ENCODE data around the gene PIGU. TPM values are rescaled to one million over a fixed set of nuclear protein-coding genes. Genes with fewer than 3 reads are reported as not detected.
"Not testable (repeated sequence)": the region's sequence is repeated elsewhere in the genome, so short reads cannot be mapped to it uniquely, and the experiment has no call there.

PIGU gene
- total RNA-seq, 2 experiments from 2014 or later: 17.0 to 19.1 TPM

DNA sequence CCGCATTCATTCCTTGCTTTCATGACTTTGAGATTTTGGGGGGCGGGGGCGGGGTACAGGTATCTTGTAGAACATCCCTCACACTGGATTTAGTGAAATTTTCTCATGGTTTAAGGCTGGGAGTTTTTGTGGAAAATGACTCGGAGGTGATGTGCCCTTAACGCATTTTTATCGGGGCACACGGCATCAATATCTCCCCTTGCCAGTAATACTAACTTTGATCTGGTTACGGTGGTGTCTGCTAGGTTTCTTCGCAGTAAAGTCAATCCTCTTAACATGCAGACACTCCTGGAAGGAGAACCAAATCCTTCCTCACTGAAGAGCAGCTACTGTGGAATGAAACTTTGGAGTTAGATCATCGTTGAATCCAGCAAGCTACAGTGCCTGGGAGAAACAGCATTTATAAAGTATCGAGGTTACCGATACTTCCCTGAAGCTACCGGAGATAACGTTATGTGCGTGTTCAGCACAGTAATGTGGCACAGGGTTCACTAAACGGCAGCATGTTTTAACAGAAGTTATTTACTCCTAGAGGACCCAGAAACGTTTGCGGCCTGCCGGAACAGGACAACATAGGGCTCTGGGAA is 161.9 kb downstream of the PIGU start:
- H3K4me1 Mint-ChIP-seq: peaks cover 22% of the 10 kb centered on the region
- DNase-seq (no peak), ATAC-seq (ENCODE audit: low read depth) (no peak)
- H3K4me3 Mint-ChIP-seq: peak overlapping the region; percentile 98
- peaks cover 3% of the 10 kb centered on the region for H3K36me3 Mint-ChIP-seq
- no peaks in the 10 kb centered on the region for H3K27me3 Mint-ChIP-seq
- no peaks in the 10 kb centered on the region for H3K9me3 Mint-ChIP-seq
- POLR2A ChIA-PET: interaction anchor here (0.6 to 3.4 kb wide), 9 partner anchors 16 to 403 kb away, joined by 3 to 29 read pairs (median 6); partner anchors contain the start of genes AHCY, EIF2S2 and ITCH
- H3K27ac Mint-ChIP-seq: peak overlapping the region; percentile 96

GRCh38 chr20:34514034-34514433 is 162.9 kb downstream of the PIGU start:
- H3K4me3 Mint-ChIP-seq; H3K27me3 Mint-ChIP-seq; DNase-seq; H3K9me3 Mint-ChIP-seq; ATAC-seq (ENCODE audit: low read depth); POLR2A ChIA-PET; H3K36me3 Mint-ChIP-seq: not testable (repeated sequence)
- H3K4me1 Mint-ChIP-seq: peaks cover 23% of the 10 kb centered on the region
- H3K27ac Mint-ChIP-seq: peak overlapping the region; percentile 34

GRCh38 chr20:34512955-34513419 is 163.9 kb downstream of the PIGU start:
- H3K27ac Mint-ChIP-seq: no peak overlapping the region
- no peak overlapping the region for H3K4me3 Mint-ChIP-seq
- H3K4me1 Mint-ChIP-seq: peaks cover 17% of the 10 kb centered on the region
- POLR2A ChIA-PET: no interaction called here
- H3K27me3 Mint-ChIP-seq: no peaks in the 10 kb centered on the region
- ATAC-seq (ENCODE audit: low read depth) (no peak), DNase-seq (no peak)
- no peaks in the 10 kb centered on the region for H3K9me3 Mint-ChIP-seq
- peaks cover 5% of the 10 kb centered on the region for H3K36me3 Mint-ChIP-seq

GRCh38 chr20:34512266-34512954 is 164.5 kb downstream of the PIGU start:
- POLR2A ChIA-PET: no interaction called here
- Mint-ChIP-seq H3K27ac (no peak overlapping the region), H3K27me3 (no peaks in the 10 kb centered on the region), H3K4me1 (peaks cover 14% of the 10 kb centered on the region), H3K36me3 (peaks cover 5% of the 10 kb centered on the region), H3K4me3 (no peak overlapping the region), H3K9me3 (no peaks in the 10 kb centered on the region)
- no peak for ATAC-seq (ENCODE audit: low read depth)
- no peak for DNase-seq

GRCh38 chr20:34511891-34512265 is 165.0 kb downstream of the PIGU start:
- no peak overlapping the region for H3K27ac Mint-ChIP-seq
- H3K9me3 Mint-ChIP-seq: no peaks in the 10 kb centered on the region
- no peak overlapping the region for H3K4me3 Mint-ChIP-seq
- H3K27me3 Mint-ChIP-seq: no peaks in the 10 kb centered on the region
- H3K36me3 Mint-ChIP-seq: peaks cover 5% of the 10 kb centered on the region
- peaks cover 14% of the 10 kb centered on the region for H3K4me1 Mint-ChIP-seq
- DNase-seq (no peak), ATAC-seq (ENCODE audit: low read depth) (no peak)
- POLR2A ChIA-PET: no interaction called here

DNA sequence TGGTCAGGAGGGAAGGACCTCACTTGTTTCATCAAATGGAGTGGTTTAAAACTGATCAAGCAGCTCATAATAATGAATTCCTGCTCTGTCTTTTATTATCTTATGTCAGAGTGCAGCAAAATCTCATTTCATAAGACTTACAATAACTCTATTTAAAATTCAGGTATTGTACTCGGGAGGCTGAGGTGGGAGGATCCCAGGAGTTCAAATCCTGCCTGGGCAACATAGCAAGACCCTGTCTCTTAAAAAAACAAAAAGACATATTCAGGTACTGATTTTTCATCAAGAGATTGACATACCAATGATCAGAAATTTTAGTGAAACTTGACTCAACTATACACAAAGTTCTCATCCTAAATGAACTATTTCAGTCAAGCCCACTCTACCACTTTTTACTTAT is 166.3 kb downstream of the PIGU start:
- Mint-ChIP-seq H3K27me3 (no peaks in the 10 kb centered on the region), H3K36me3 (peaks cover 5% of the 10 kb centered on the region), H3K4me3 (no peak overlapping the region), H3K4me1 (peaks cover 14% of the 10 kb centered on the region), H3K9me3 (no peaks in the 10 kb centered on the region), H3K27ac (no peak overlapping the region)
- POLR2A ChIA-PET: no interaction called here
- ATAC-seq (ENCODE audit: low read depth) (no peak), DNase-seq (no peak)

Other genes with a start within 250 kb of the PIGU start
- gene DYNLRB1, start 160.7 kb downstream of the PIGU start, total RNA-seq: 10 to 100 TPM; 91.2 to 96.8 TPM
- 1 to 10 TPM in 1 of 2 experiments, under 1 TPM in 1; 0.99 to 1.9 TPM for gene MAP1LC3A, start 118.4 kb downstream of the PIGU start, total RNA-seq
- gene TP53INP2, start 27.3 kb upstream of the PIGU start, total RNA-seq: 1 to 10 TPM; 2.1 TPM
- gene NCOA6, start 148.6 kb upstream of the PIGU start, total RNA-seq: 10 to 100 TPM; 31.7 to 32.6 TPM
- 10 to 100 TPM; 19.8 to 20.1 TPM for gene GGT7, start 195.8 kb upstream of the PIGU start, total RNA-seq
- gene ACSS2, start 199.5 kb upstream of the PIGU start, total RNA-seq: 10 to 100 TPM; 27.4 to 29.6 TPM